Measurements from ENCODE around the gene ATG5.

Gene ATG5

GRCh38 chr6:106186714-106187113 is 138.8 kb downstream of the ATG5 start:
- no peak overlapping the region for H3K4me3 ChIP-seq (ENCODE audit: insufficient read length, low read depth)
- H3K36me3 ChIP-seq (ENCODE audit: insufficient read depth, insufficient read length, low read length): peaks cover 4% of the 10 kb centered on the region
- H3K9ac ChIP-seq (ENCODE audit: insufficient read length, low read depth): no peak overlapping the region
- no peaks in the 10 kb centered on the region for H3K27me3 ChIP-seq (ENCODE audit: insufficient read depth, insufficient read length)
- H3K9me3 ChIP-seq (ENCODE audit: insufficient read depth, low read length): no peaks in the 10 kb centered on the region
- TF ChIP-seq SUZ12 (IDR thresholded peaks at IDR 0.05; ENCODE audit: extremely low read depth, insufficient read depth, insufficient read length) (no peak), ZNF274 (IDR thresholded peaks at IDR 0.05; ENCODE audit: low read depth, low read length) (no peak), YY1 (IDR thresholded peaks at IDR 0.05; ENCODE audit: insufficient read depth, insufficient read length) (no peak)
- H3K4me1 ChIP-seq (ENCODE audit: insufficient read depth, insufficient read length): no peaks in the 10 kb centered on the region
- DNase-seq (ENCODE audit: low read depth, low spot score): no peak

- TF ChIP-seq SUZ12 (IDR thresholded peaks at IDR 0.05; ENCODE audit: extremely low read depth, insufficient read depth, insufficient read length): no peak
- no peak for TF ChIP-seq ZNF274 (IDR thresholded peaks at IDR 0.05; ENCODE audit: low read depth, low read length)
- TF ChIP-seq YY1 (IDR thresholded peaks at IDR 0.05; ENCODE audit: insufficient read depth, insufficient read length): no peak
- Histone ChIP-seq H3K9ac (ENCODE audit: insufficient read length, low read depth) (no peak overlapping the region), H3K4me1 (ENCODE audit: insufficient read depth, insufficient read length) (no peaks in the 10 kb centered on the region), H3K4me3 (ENCODE audit: insufficient read length, low read depth) (no peak overlapping the region), H3K36me3 (ENCODE audit: insufficient read depth, insufficient read length, low read length) (peaks cover 4% of the 10 kb centered on the region), H3K27me3 (ENCODE audit: insufficient read depth, insufficient read length) (no peaks in the 10 kb centered on the region), H3K9me3 (ENCODE audit: insufficient read depth, low read length) (no peaks in the 10 kb centered on the region)
- DNase-seq (ENCODE audit: low read depth, low spot score): no peak
Measured at GRCh38 chr6:106186172-106186571, 139.4 kb downstream of the ATG5 start.

- no peaks in the 10 kb centered on the region for H3K4me1 ChIP-seq (ENCODE audit: insufficient read depth, insufficient read length)
- H3K4me3 ChIP-seq (ENCODE audit: insufficient read length, low read depth): no peak overlapping the region
- DNase-seq (ENCODE audit: low read depth, low spot score): no peak
- no peak overlapping the region for H3K9ac ChIP-seq (ENCODE audit: insufficient read length, low read depth)
- no peaks in the 10 kb centered on the region for H3K9me3 ChIP-seq (ENCODE audit: insufficient read depth, low read length)
- TF ChIP-seq YY1 (IDR thresholded peaks at IDR 0.05; ENCODE audit: insufficient read depth, insufficient read length): no peak
- no peak for TF ChIP-seq ZNF274 (IDR thresholded peaks at IDR 0.05; ENCODE audit: low read depth, low read length)
- TF ChIP-seq SUZ12 (IDR thresholded peaks at IDR 0.05; ENCODE audit: extremely low read depth, insufficient read depth, insufficient read length): no peak
- peaks cover 4% of the 10 kb centered on the region for H3K36me3 ChIP-seq (ENCODE audit: insufficient read depth, insufficient read length, low read length)
- H3K27me3 ChIP-seq (ENCODE audit: insufficient read depth, insufficient read length): no peaks in the 10 kb centered on the region
Measured at GRCh38 chr6:106185615-106186014, 139.9 kb downstream of the ATG5 start.

GRCh38 chr6:106184629-106185028 is 140.9 kb downstream of the ATG5 start:
- TF ChIP-seq YY1 (IDR thresholded peaks at IDR 0.05; ENCODE audit: insufficient read depth, insufficient read length) (no peak), ZNF274 (IDR thresholded peaks at IDR 0.05; ENCODE audit: low read depth, low read length) (no peak), SUZ12 (IDR thresholded peaks at IDR 0.05; ENCODE audit: extremely low read depth, insufficient read depth, insufficient read length) (no peak)
- peaks cover 4% of the 10 kb centered on the region for H3K36me3 ChIP-seq (ENCODE audit: insufficient read depth, insufficient read length, low read length)
- no peaks in the 10 kb centered on the region for H3K4me1 ChIP-seq (ENCODE audit: insufficient read depth, insufficient read length)
- H3K9me3 ChIP-seq (ENCODE audit: insufficient read depth, low read length): no peaks in the 10 kb centered on the region
- no peak for DNase-seq (ENCODE audit: low read depth, low spot score)
- no peak overlapping the region for H3K4me3 ChIP-seq (ENCODE audit: insufficient read length, low read depth)
- no peak overlapping the region for H3K9ac ChIP-seq (ENCODE audit: insufficient read length, low read depth)
- H3K27me3 ChIP-seq (ENCODE audit: insufficient read depth, insufficient read length): no peaks in the 10 kb centered on the region

GRCh38 chr6:106183430-106183829 is 142.1 kb downstream of the ATG5 start:
- no peak for TF ChIP-seq SUZ12 (IDR thresholded peaks at IDR 0.05; ENCODE audit: extremely low read depth, insufficient read depth, insufficient read length)
- TF ChIP-seq ZNF274 (IDR thresholded peaks at IDR 0.05; ENCODE audit: low read depth, low read length): no peak
- TF ChIP-seq YY1 (IDR thresholded peaks at IDR 0.05; ENCODE audit: insufficient read depth, insufficient read length): no peak
- Histone ChIP-seq H3K4me1 (ENCODE audit: insufficient read depth, insufficient read length) (no peaks in the 10 kb centered on the region), H3K9ac (ENCODE audit: insufficient read length, low read depth) (no peak overlapping the region)

GRCh38 chr6:106182455-106182854 is 143.1 kb downstream of the ATG5 start:
- H3K9ac ChIP-seq (ENCODE audit: insufficient read length, low read depth): no peak overlapping the region
- H3K9me3 ChIP-seq (ENCODE audit: insufficient read depth, low read length): no peaks in the 10 kb centered on the region
- H3K4me1 ChIP-seq (ENCODE audit: insufficient read depth, insufficient read length): no peaks in the 10 kb centered on the region
- no peaks in the 10 kb centered on the region for H3K27me3 ChIP-seq (ENCODE audit: insufficient read depth, insufficient read length)
- DNase-seq (ENCODE audit: low read depth, low spot score): no peak
- TF ChIP-seq ZNF274 (IDR thresholded peaks at IDR 0.05; ENCODE audit: low read depth, low read length) (no peak), YY1 (IDR thresholded peaks at IDR 0.05; ENCODE audit: insufficient read depth, insufficient read length) (no peak), SUZ12 (IDR thresholded peaks at IDR 0.05; ENCODE audit: extremely low read depth, insufficient read depth, insufficient read length) (no peak)
- peaks cover 4% of the 10 kb centered on the region for H3K36me3 ChIP-seq (ENCODE audit: insufficient read depth, insufficient read length, low read length)
- no peak overlapping the region for H3K4me3 ChIP-seq (ENCODE audit: insufficient read length, low read depth)

More at GRCh38 chr6:106183430-106183829, 142.1 kb downstream of the ATG5 start:
- Histone ChIP-seq H3K36me3 (ENCODE audit: insufficient read depth, insufficient read length, low read length) (peaks cover 4% of the 10 kb centered on the region), H3K9me3 (ENCODE audit: insufficient read depth, low read length) (no peaks in the 10 kb centered on the region), H3K4me3 (ENCODE audit: insufficient read length, low read depth) (no peak overlapping the region), H3K27me3 (ENCODE audit: insufficient read depth, insufficient read length) (no peaks in the 10 kb centered on the region)
- DNase-seq (ENCODE audit: low read depth, low spot score): no peak

- H3K36me3 ChIP-seq (ENCODE audit: insufficient read depth, insufficient read length, low read length): peaks cover 4% of the 10 kb centered on the region
- no peaks in the 10 kb centered on the region for H3K27me3 ChIP-seq (ENCODE audit: insufficient read depth, insufficient read length)
- H3K9ac ChIP-seq (ENCODE audit: insufficient read length, low read depth): no peak overlapping the region
- no peaks in the 10 kb centered on the region for H3K4me1 ChIP-seq (ENCODE audit: insufficient read depth, insufficient read length)
- no peak for DNase-seq (ENCODE audit: low read depth, low spot score)
- H3K4me3 ChIP-seq (ENCODE audit: insufficient read length, low read depth): no peak overlapping the region
- TF ChIP-seq ZNF274 (IDR thresholded peaks at IDR 0.05; ENCODE audit: low read depth, low read length) (no peak), SUZ12 (IDR thresholded peaks at IDR 0.05; ENCODE audit: extremely low read depth, insufficient read depth, insufficient read length) (no peak), YY1 (IDR thresholded peaks at IDR 0.05; ENCODE audit: insufficient read depth, insufficient read length) (no peak)
- H3K9me3 ChIP-seq (ENCODE audit: insufficient read depth, low read length): no peaks in the 10 kb centered on the region
Measured at GRCh38 chr6:106181664-106182418, 143.7 kb downstream of the ATG5 start.

All from NT2/D1 (cell line).